GM12878 (cell line): ENCODE results near the gene S100A7. TPM values are rescaled to one million over a fixed set of nuclear protein-coding genes. Genes with fewer than 3 reads are reported as not detected.

Source experiments
- ATAC-seq: fragments of 200-7000 bp; cut with Tn5 transposase; 3 replicates; pipeline ENCODE4 v1.9.1; 2020; ENCODE audit warnings: mild to moderate bottlenecking, moderate library complexity
- BruUV-seq: library from RNA; stranded (reverse); fragments of 400-500 nt; replicated peaks from 2 replicates; lab custom pipeline; 2021; lab: Mats Ljungman, UMichigan
- CTCF ChIA-PET: fragments of 300-600 bp; sonication (Branson Sonifier 250); formaldehyde crosslinking; extraction: SDS; loops from one replicate; lab custom pipeline; 2021; ENCODE audit warnings: inconsistent platforms; lab: Yijun Ruan, JAX
- POLR2A ChIA-PET: fragments of 350-600 bp; formaldehyde crosslinking; extraction: SDS; loops from one replicate; lab custom pipeline; 2021; ENCODE audit warnings: inconsistent platforms; lab: Charles Lee
- RAD21 ChIA-PET: fragments of 300-600 bp; sonication (Branson Sonifier 250); formaldehyde crosslinking; loops from one replicate; lab custom pipeline; 2023; ENCODE audit warnings: antibody characterized with exemption; ENCODE audit not compliant: unreplicated experiment; lab: Charles Lee
- SMC1A ChIA-PET: fragments of 300-600 bp; sonication (Branson Sonifier 250); formaldehyde crosslinking; loops from one replicate; lab custom pipeline; 2023; ENCODE audit not compliant: unreplicated experiment, uncharacterized antibody; lab: Charles Lee
- DNase-seq: peaks from one replicate; pipeline ENCODE4 v3.0.0-alpha.2; 2011; ENCODE audit warnings: low read depth, low spot score
- FAIRE-seq: peaks from 3 replicates; lab custom pipeline; 2011; peaks lifted over from hg19 to GRCh38; lab: Jason Lieb, UNC
- H2AFZ ChIP-seq: 2 replicates; pipeline ENCODE4 v1.6.0; 2011; ENCODE audit warnings: low read depth, low read length, control low read depth; ENCODE audit not compliant: control insufficient read depth
- H3K27ac ChIP-seq: 2 replicates; pipeline ENCODE4 v1.5.1; 2011; ENCODE audit warnings: control low read depth; ENCODE audit not compliant: control insufficient read depth, insufficient read depth
- H3K27me3 ChIP-seq, 2 experiments: replicated peaks in 1 of 2; 2 replicates each; pipeline versions ENCODE4 v1.6.0 to v1.6.1; 2011; ENCODE audit warnings: low read length in 1 of 2; ENCODE audit not compliant: control insufficient read depth in 2 of 2, insufficient read depth in 2 of 2
- H3K36me3 ChIP-seq, 2 experiments: 2 replicates each; pipeline ENCODE4 v1.5.1; 2011; ENCODE audit warnings: low read length in 1 of 2; ENCODE audit not compliant: control insufficient read depth in 2 of 2, insufficient read depth in 2 of 2
- H3K4me1 ChIP-seq: 2 replicates; pipeline ENCODE4 v1.6.1; 2011; ENCODE audit warnings: mild to moderate bottlenecking, low read length, moderate library complexity, mixed read lengths; ENCODE audit not compliant: control insufficient read depth, insufficient read depth
- H3K4me2 ChIP-seq: 2 replicates; pipeline ENCODE4 v1.6.0; 2011; ENCODE audit warnings: control low read depth; ENCODE audit not compliant: control insufficient read depth, insufficient read depth
- H3K4me3 ChIP-seq: fragments of 200-600 bp; sonication (generic); 2 replicates; pipeline ENCODE4 v1.5.1; 2016
- H3K79me2 ChIP-seq: 2 replicates; pipeline ENCODE4 v1.6.0; 2011; ENCODE audit warnings: low read length; ENCODE audit not compliant: control insufficient read depth, insufficient read depth
- H3K9ac ChIP-seq: 2 replicates; pipeline ENCODE4 v1.8.0; 2011; ENCODE audit warnings: low read length, control low read depth, mixed read lengths; ENCODE audit not compliant: control insufficient read depth, insufficient read depth
- H3K9me3 ChIP-seq: replicated peaks from 3 replicates; pipeline ENCODE4 v1.5.1; 2011; ENCODE audit warnings: mild to moderate bottlenecking, low read length; ENCODE audit not compliant: control insufficient read depth, insufficient read depth
- H4K20me1 ChIP-seq: 2 replicates; pipeline ENCODE4 v1.6.0; 2011; ENCODE audit not compliant: control insufficient read depth, insufficient read depth
- BCLAF1 ChIP-seq: fragments of 450-650 bp; IDR thresholded peaks from 2 replicates; pipeline ENCODE4 v1.6.1; 2017; ENCODE audit warnings: antibody characterized with exemption, mild to moderate bottlenecking, moderate library complexity
- CBX3 ChIP-seq: fragments of 200-600 bp; sonication (generic); IDR thresholded peaks from 2 replicates; pipeline ENCODE4 v1.6.1; 2016; ENCODE audit warnings: low read depth, borderline replicate concordance
- CREM ChIP-seq: IDR thresholded peaks from 2 replicates; pipeline ENCODE4 v1.6.1; 2014; ENCODE audit warnings: antibody characterized with exemption, low read depth
- EP300 ChIP-seq, 2 experiments: fragments of 150-350 bp in 1 of 2; IDR thresholded peaks; 2 replicates each; pipeline ENCODE4 v1.6.1; 2011 to 2012; ENCODE audit warnings: low read depth in 2 of 2, low read length in 2 of 2, borderline replicate concordance in 1 of 2, improper control_type of control experiment in 1 of 2, inconsistent platforms in 1 of 2; ENCODE audit not compliant: control insufficient read depth in 1 of 2
- FOS ChIP-seq: IDR thresholded peaks from 3 replicates; pipeline ENCODE4 v1.6.1; 2011; ENCODE audit warnings: borderline replicate concordance; ENCODE audit not compliant: insufficient read length; ENCODE audit errors: extremely low read depth
- KDM1A ChIP-seq: fragments of 200-600 bp; sonication (generic); IDR thresholded peaks from 2 replicates; pipeline ENCODE4 v1.6.1; 2016; ENCODE audit warnings: borderline replicate concordance
- MTA2 ChIP-seq: fragments of 450-650 bp; IDR thresholded peaks from 2 replicates; pipeline ENCODE4 v1.6.1; 2016; ENCODE audit warnings: low read depth, mild to moderate bottlenecking, moderate library complexity
- MYB ChIP-seq: fragments of 150-350 bp; IDR thresholded peaks from 2 replicates; pipeline ENCODE4 v1.6.1; 2014; ENCODE audit warnings: mild to moderate bottlenecking, low read depth, low read length, borderline replicate concordance
- MYC ChIP-seq: IDR thresholded peaks from 2 replicates; pipeline ENCODE4 v1.6.1; 2011; ENCODE audit warnings: mild to moderate bottlenecking, low read length, moderate library complexity, inconsistent platforms; ENCODE audit not compliant: insufficient read depth, insufficient replicate concordance, insufficient read length, severe bottlenecking
- NFYA ChIP-seq: IDR thresholded peaks from 2 replicates; pipeline ENCODE4 v1.6.1; 2011; ENCODE audit warnings: low read depth, mild to moderate bottlenecking, low read length, improper control_type of control experiment, borderline replicate concordance
- NR2F1 ChIP-seq: fragments of 450-650 bp; conservative IDR thresholded peaks from 2 replicates; pipeline ENCODE4 v1.6.1; 2017; ENCODE audit warnings: mild to moderate bottlenecking
- RAD51 ChIP-seq: fragments of 450-650 bp; IDR thresholded peaks from 2 replicates; pipeline ENCODE4 v1.6.1; 2016; ENCODE audit warnings: moderate library complexity, mild to moderate bottlenecking, inconsistent platforms
- RB1 ChIP-seq: fragments of 450-650 bp; formaldehyde crosslinking; IDR thresholded peaks from 2 replicates; pipeline ENCODE4 v1.6.1; 2017; ENCODE audit warnings: mild to moderate bottlenecking, borderline replicate concordance
- RELA ChIP-seq: fragments of 450-650 bp; IDR thresholded peaks from 2 replicates; pipeline ENCODE4 v1.8.0; 2014; ENCODE audit warnings: borderline replicate concordance; ENCODE audit not compliant: partially characterized antibody
- RUNX3 ChIP-seq: IDR thresholded peaks from 2 replicates; pipeline ENCODE4 v1.6.1; 2012; ENCODE audit warnings: low read length, inconsistent platforms
- SRF ChIP-seq, 2 experiments: IDR thresholded peaks; 2 replicates each; pipeline ENCODE4 v1.6.1; 2011; ENCODE audit warnings: low read depth in 2 of 2, low read length in 2 of 2, mild to moderate bottlenecking in 1 of 2, moderate library complexity in 1 of 2
- TCF12 ChIP-seq: IDR thresholded peaks from 2 replicates; pipeline ENCODE4 v1.6.1; 2011; ENCODE audit warnings: low read depth, mild to moderate bottlenecking, low read length
- TCF3 ChIP-seq: IDR thresholded peaks from 2 replicates; pipeline ENCODE4 v1.6.1; 2012; ENCODE audit warnings: low read depth, mild to moderate bottlenecking, low read length, borderline replicate concordance; ENCODE audit not compliant: insufficient read depth
- ZBTB4 ChIP-seq: fragments of 450-650 bp; formaldehyde crosslinking; IDR thresholded peaks from 2 replicates; pipeline ENCODE4 v1.4.0; 2022; ENCODE audit warnings: mild to moderate bottlenecking, moderate library complexity
- ZNF217 ChIP-seq: fragments of 450-650 bp; IDR thresholded peaks from 2 replicates; pipeline ENCODE4 v1.6.1; 2017; ENCODE audit warnings: antibody characterized with exemption, mild to moderate bottlenecking
- WGBS: methylation state at CpG from one replicate; pipeline ENCODE4 v1.1.6; 2016; ENCODE audit warnings: low lambda C conversion rate; ENCODE audit not compliant: insufficient replicate concordance, insufficient coverage; ENCODE audit errors: missing lambda C conversion rate; 5-methylcytosine and 5-hydroxymethylcytosine counted together
- in situ Hi-C: fragments of 300-500 bp; cut with MboI; formaldehyde crosslinking; loops from 9 replicates; pipeline ENCODE4 v1.14.3; 2018; ENCODE audit warnings: mixed read lengths
- intact Hi-C: fragments of 100-400 bp; cut with micrococcal nuclease; formaldehyde crosslinking; loops from one replicate; pipeline ENCODE4 v1.14.2; 2022; ENCODE audit not compliant: unreplicated experiment
- polyA plus RNA-seq, 11 experiments: library from polyadenylated mRNA; depleted of rRNA in 4 of 11; unstranded in 6 of 11; stranded (reverse) in 5 of 11; fragments of >200 nt; fragmentation: Nextera tagmentation in 4 of 11; fragmentation: Illumina TruSeq in 1 of 11; extraction: Ambion mirVana in 4 of 11; extraction: Trizol in 1 of 11; gene quantifications; 1 replicate in 1 of 11; 2 replicates in 10 of 11; pipeline versions ENCODE4 v1.2.1 to v1.2.3, GENCODE V29; 2011 to 2016; ENCODE audit warnings: inconsistent platforms in 2 of 11, missing spikeins in 2 of 11, low read depth in 1 of 11
- total RNA-seq, 4 experiments: library from RNA; depleted of rRNA in 3 of 4; stranded (reverse); fragments of >200 nt in 3 of 4; fragmentation: Illumina TruSeq in 1 of 4; extraction: Trizol in 1 of 4; gene quantifications; 2 replicates each; pipeline versions ENCODE4 v1.2.1 to v1.2.3, GENCODE V29; 2013 to 2021

The S100A7 gene
- total and polyA plus RNA-seq, 10 of the 15 experiments (the other 5 are each of a cell fraction or from before 2014, with no cell fraction given) = not detected

- RAD21 ChIA-PET = no interaction called here
- FAIRE-seq = no peak
- BruUV-seq = no TSS peak
Measured at GRCh38 chr1:153438599-153438998, 21.9 kb downstream of the S100A7 start.

More at GRCh38 chr1:153438599-153438998, 21.9 kb downstream of the S100A7 start:
- no peak overlapping the region for H3K4me2 ChIP-seq
- SMC1A ChIA-PET = no interaction called here
- TF ChIP-seq FOS = no peak
- TF ChIP-seq TCF12 = no peak
- TF ChIP-seq TCF3 = no peak
- no peak for TF ChIP-seq ZNF217
- TF ChIP-seq MYC = no peak
- TF ChIP-seq NR2F1 = no peak
- no peak for TF ChIP-seq EP300 (IDR thresholded peaks at IDR 0.05; ENCODE audit: borderline replicate concordance in 1 of 2, control insufficient read depth in 1 of 2, low read depth in 2 of 2, low read length in 2 of 2)
- no peak for TF ChIP-seq RELA
- TF ChIP-seq SRF (IDR thresholded peaks at IDR 0.05; ENCODE audit: low read depth in 2 of 2, low read length in 2 of 2) = no peak
- no peak for TF ChIP-seq RAD51
- no peak for TF ChIP-seq MYB
- TF ChIP-seq MTA2 = no peak
- no peak for TF ChIP-seq RB1
- TF ChIP-seq BCLAF1 = no peak
- TF ChIP-seq KDM1A = no peak
- no peak for TF ChIP-seq NFYA
- TF ChIP-seq CREM = no peak
- TF ChIP-seq RUNX3 = no peak
- TF ChIP-seq CBX3 = no peak
- TF ChIP-seq ZBTB4 (CRISPR knock-in tag) = no peak
- CTCF ChIA-PET = interaction anchor here (0.7 kb wide), 1 partner anchor 16 kb away, joined by 3 read pairs; no protein-coding TSS in a partner anchor
- no peaks in the 10 kb centered on the region for H3K9me3 ChIP-seq
- no peaks in the 10 kb centered on the region for H3K4me1 ChIP-seq
- intact Hi-C loops (no loop called here), in situ Hi-C loops (no loop called here)
- no peak overlapping the region for H2AFZ ChIP-seq
- WGBS = 0% methylated on average over 7 of the region's 7 CpGs
- H3K4me3 ChIP-seq = no peak overlapping the region
- H4K20me1 ChIP-seq = no peaks in the 10 kb centered on the region
- ATAC-seq (no peak), DNase-seq (no peak)
- no peak overlapping the region for H3K9ac ChIP-seq
- H3K27me3 ChIP-seq = peaks cover 0 to 1% of the 10 kb centered on the region in 2 experiments; a peak in 2 of 4 replicates
- H3K27ac ChIP-seq = no peak overlapping the region
- POLR2A ChIA-PET = no interaction called here
- H3K36me3 ChIP-seq = no peaks in the 10 kb centered on the region
- no peaks in the 10 kb centered on the region for H3K79me2 ChIP-seq
